Stimulated activated CD4-positive, alpha-beta T cell treated with anti-CD3 and anti-CD28 coated beads, Interleukin-2, amount 100 ng/mL, for 48 hours (primary cell): ENCODE results near the gene CSGALNACT2.
"Not testable (repeated sequence)": the region's sequence is repeated elsewhere in the genome, so short reads cannot be mapped to it uniquely, and the experiment has no call there.

Experiments used
- DNase-seq, 2 donors: peaks; one replicate each; pipeline ENCODE4 v3.0.0-alpha.2; 2020

CSGALNACT2 gene

DNA sequence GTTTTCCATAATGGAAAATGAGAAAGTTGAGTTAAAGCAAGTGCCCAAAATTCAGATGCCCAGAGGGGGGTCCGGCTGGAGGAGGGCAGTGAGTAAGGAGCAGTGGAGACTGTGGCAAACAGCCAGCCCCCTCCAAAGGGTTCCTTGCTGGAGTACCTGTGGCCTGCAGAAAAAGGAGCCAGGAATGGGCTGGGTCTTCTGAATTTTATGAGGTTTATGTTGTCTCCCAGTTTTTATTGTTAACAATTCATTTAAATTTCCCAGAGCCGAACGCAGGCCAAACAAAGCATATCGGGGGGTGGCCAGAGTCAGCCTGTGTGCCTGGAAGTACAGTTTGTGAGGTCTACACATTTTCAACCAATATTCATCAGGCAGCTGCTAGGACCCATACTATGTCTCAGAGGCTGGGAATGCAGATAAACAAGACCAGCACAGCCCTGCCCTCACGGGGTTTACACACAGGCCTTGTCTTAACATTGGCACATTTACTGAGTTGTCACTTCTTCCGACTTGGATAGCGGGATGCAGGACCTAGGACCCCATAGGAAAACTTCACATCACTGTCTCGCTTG lies 12.9 kb upstream of the CSGALNACT2 start:
- no peak for DNase-seq

DNA sequence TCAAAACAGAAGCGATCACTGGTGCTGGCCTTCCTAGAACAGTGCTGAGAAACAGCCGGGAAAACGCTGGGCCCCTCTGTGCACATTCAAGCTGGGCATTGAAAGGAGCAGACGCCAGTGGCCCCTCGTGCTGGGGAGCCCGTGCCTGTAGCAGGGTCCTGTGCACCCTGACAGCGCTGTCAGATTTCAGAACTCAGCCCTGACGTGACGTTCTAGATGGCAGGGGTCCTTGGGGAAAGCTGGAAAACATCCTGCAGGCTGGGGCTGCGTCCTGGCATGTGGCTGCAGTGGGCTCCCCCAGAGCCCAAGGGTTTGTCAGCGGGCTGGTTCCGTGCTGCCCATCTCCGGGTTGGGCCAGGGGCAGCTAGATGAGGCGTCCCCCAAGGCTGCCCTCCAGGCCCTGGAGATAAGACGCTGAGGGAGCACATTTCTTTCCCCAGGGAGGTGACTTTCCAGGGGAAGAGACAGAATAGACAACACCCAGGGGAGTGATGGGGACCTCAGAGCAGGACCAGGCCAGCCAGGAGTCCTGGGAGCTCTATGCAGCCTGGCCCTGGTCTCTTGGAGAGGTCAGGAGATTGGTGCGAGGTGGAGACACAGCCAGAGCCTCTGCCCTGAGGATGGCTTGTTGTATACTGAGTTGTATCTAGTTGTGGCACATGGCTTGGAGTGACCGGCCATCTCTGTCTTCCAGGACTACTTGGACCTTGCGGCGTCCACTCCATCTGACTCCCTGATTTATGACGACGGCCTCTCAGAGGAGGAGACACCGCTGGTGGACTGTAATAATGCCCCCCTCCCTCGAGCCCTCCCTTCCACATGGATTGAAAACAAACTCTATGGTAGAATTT lies 12.1 kb upstream of the CSGALNACT2 start:
- no peak for DNase-seq

DNA sequence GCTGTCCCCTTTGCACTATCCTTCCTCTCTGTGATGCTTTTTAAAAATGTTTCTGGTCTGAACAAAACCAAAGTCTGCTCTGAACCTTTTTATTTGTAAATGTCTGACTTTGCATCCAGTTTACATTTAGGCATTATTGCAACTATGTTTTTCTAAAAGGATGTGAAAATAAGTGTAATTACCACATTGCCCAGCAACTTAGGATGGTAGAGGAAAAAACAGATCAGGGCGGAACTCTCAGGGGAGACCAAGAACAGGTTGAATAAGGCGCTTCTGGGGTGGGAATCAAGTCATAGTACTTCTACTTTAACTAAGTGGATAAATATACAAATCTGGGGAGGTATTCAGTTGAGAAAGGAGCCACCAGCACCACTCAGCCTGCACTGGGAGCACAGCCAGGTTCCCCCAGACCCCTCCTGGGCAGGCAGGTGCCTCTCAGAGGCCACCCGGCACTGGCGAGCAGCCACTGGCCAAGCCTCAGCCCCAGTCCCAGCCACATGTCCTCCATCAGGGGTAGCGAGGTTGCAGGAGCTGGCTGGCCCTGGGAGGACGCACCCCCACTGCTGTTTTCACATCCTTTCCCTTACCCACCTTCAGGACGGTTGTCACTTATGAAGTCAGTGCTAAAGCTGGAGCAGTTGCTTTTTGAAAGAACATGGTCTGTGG lies 11.4 kb upstream of the CSGALNACT2 start:
- DNase-seq = no peak

DNA sequence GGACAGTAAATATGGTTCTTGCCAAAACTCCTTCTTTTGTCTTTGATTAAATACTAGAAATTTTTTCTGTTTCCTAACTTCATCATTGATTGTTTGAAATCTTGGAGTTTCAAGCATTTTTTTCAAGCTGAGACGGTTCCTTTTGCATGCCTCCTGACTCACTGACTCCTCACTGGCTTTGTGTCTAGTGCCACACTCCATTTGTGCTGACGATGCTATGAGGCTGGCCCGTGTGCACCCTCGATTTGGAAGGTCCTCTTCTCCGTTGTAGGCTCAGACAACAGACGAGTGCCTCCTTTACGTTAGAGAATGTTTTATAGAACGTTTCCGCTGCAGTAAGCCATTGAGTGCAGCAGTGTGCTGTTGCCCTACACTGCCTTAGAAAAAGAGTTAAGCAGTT lies 10.8 kb upstream of the CSGALNACT2 start:
- no peak for DNase-seq

DNA sequence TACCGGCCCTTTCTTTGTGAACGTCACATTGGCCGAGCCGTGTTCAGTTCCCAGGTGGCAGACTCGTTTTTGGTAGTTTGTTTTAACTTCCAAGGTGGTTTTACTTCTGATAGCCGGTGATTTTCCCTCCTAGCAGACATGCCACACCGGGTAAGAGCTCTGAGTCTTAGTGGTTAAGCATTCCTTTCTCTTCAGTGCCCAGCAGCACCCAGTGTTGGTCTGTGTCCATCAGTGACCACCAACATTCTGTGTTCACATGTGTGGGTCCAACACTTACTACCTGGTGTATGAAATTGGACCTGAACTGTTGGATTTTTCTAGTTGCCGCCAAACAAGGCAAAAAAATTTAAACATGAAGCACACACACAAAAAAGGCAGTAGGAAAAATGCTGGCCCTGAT lies 9.9 kb upstream of the CSGALNACT2 start:
- DNase-seq = no peak

DNA sequence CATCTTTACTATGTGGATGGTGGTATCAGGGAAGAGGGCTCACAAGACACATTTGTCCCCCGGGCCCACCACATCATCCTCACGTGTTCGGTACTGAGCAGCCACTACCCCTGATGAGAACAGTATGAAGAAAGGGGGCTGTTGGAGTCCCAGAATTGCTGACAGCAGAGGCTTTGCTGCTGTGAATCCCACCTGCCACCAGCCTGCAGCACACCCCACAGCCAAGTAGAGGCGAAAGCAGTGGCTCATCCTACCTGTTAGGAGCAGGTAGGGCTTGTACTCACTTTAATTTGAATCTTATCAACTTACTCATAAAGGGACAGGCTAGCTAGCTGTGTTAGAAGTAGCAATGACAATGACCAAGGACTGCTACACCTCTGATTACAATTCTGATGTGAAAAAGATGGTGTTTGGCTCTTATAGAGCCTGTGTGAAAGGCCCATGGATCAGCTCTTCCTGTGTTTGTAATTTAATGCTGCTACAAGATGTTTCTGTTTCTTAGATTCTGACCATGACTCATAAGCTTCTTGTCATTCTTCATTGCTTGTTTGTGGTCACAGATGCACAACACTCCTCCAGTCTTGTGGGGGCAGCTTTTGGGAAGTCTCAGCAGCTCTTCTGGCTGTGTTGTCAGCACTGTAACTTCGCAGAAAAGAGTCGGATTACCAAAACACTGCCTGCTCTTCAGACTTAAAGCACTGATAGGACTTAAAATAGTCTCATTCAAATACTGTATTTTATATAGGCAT lies 9.1 kb upstream of the CSGALNACT2 start:
- no peak for DNase-seq

DNA sequence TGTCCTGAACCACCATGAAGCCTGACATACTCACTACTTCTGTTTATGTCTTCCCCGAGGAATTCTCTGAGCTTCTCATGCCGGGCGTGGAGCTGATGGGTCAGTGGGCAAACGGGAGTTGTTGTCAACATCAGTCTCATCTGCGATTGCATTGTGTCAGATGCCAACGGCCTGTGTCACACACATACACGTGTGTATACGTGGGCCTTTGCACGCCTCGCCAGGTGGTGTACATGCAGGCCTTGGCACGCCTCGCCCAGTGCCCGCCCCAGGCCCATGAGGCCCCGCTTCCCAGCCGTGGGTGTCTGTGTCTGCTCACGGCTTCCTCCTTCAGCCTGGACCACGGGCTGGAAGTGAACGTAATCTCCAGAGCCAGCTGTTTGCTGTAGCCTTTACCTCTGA lies 7.5 kb upstream of the CSGALNACT2 start:
- no peak for DNase-seq

DNA sequence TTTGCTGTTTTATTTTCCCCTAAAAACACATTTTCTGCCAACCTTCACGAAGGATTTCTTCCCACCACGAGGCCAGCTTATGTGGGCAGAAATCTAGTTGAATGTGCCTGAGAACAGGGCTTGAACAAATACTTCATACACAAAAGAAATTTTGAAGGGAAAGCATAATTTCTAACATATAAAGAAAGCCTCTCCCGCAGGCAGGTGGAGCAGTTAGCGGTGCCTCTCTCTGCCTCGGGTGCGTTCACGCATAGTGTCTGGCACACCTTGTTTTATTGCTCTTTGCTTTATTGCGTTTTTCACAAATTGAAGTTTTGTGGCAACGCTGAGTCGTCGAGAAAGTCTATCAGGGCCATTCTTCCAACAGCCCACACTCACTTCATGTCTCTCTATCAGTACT lies 7.0 kb upstream of the CSGALNACT2 start:
- DNase-seq = no peak

DNA sequence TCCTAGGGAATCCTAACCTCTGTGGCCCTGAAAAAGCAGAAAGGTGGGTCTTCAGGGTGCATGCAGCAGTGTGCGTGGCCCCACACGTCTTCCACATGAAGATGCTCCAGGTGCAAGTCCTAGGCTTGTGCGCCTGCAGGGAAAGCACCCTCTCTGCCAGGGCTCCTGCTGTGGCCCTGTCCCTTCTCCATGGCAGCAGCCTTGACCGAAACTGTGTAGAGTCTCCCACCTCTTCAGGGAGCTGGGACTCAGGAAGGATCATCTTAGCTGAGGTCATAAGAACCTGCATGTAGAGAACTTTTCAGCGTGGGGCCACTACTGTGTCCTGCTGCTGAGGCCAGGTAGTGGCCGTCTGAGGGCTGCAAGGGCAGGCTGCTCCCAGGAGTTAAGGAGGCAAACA lies 6.3 kb upstream of the CSGALNACT2 start:
- DNase-seq = no peak

DNA sequence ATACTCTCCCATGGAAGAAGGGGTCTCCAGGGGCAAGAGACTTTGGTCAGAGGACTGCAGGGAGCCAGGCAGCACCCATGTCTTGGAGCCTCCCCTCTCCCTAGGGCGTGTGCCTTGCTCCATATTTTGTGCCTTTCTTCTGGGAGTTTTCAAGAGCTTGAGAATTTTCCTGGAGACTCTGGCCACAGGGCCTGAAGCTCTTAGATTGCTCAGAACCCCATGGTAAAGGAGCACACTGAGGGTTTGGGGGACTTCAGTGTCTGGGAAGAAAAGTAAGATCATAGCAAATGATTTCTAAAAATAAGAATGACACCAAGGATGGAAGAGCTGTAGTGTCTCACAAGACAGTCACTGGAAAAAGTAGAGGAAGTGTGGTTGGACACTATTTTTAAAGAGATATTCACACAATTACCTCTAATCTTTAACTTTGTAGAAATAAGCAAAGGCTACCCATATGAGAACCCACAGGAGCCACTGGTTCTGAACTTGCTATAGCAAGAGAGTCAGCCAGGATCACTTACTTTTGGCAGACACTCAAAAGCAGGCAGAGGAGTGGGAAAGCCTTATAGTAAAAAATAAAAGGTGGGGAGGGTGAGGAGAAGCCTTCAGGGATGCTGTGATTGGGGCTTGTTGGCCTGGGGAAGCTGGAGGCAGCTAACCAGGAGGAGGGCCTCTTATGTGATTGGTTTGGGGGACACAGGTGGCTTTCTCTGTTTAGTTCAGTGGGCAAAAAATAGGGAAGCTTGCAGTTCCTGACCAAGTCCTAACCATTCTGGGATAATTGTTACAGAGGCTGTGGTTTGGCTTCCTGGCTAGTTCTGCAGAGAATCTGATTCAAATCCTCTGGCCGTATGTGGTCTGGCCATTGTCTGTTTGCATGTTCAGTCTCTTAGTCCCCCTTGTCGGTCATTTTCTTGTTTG lies 5.1 kb upstream of the CSGALNACT2 start:
- DNase-seq = no peak

DNA sequence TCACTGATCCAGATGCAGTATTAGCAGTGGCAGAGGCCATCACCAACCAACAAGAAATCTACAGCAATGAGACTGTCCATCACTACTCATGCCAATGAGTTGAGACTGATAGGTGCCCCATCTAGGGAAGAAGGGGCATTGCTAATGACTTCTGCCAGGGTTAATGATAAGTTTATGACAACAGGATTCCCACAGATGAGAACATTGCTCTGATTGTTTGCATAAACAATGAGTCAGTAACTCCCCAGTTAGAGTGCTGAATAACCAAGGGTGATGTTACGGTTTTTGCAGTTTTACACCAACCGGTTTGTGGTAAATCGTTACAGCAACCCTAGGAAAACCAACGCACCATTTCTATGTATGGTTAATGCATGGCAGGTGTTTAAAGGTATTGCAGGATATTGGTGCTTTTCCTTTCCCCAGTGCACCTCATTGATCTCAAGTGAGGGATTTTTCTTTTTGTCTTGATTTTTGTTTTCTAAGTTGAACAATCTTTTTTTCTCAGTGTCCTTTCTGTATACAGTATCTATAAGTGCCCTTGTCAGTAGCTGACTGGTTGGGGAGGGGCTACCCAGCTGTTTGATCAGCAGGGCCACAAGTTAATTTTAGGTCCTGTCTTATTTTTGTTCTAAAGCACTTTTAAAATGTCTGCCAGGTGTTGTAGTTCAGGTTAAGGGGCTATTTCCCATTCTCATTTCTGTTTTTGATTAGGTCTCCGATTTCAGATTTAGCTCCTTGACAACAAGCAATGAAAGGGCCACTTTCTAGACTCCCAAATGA lies 3.9 kb upstream of the CSGALNACT2 start:
- no peak for DNase-seq

DNA sequence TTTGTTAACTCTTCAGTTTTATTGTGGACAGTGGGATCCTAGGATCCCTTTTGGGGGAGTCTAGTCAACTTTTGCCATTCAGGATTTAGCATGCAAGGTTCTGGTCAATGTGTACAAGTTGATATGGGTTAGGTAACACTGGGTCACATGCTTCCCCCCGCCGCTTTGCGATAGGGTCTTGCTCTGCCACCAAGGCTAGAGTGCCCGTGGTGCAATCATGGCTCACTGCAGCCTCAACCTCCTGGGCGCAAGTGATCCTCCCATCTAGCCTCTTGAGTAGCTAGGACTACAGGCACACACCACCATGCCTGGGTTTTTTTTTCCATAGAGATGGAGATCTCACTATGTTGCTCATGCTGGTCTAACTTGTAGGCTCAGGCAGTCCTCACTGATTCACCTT lies 3.2 kb upstream of the CSGALNACT2 start:
- no peak for DNase-seq

DNA sequence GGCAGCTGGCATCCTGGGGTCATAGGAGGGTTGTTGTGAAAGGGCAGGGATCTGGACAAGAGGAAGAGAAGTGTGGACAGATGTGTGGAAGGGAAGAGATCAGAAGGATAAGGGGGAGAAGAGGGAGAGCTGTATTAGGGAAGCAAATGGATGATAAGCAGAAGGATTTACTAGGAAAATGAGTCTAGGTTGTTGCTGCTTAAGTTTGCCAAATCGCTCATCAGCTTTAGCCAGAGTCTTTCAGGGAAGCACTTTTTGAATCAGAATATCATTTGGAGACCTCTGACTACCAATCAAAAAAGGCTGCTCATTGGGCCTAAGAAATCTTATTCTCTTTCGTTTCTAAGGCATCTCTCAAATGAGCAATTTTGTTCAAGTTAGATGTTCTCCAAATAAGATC lies 2.6 kb upstream of the CSGALNACT2 start:
- no peak for DNase-seq

DNA sequence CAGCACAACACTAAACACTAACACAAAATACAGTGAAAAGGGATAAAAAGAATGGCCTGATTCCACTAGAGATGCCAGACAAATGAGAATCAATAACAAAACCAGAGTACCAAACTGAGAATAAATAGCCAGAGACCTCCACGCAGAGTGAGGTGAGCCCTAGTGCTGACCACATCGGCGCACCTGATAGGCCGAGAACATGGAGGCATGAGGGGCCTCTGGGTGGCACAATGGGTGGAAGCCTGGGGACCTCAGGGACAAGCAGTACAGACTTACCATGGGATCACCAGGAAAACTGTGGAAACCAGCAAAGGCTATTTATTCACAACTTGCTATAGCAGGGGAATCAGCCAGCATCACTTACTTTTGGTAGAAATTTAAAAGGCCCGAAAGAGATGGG lies 1.8 kb upstream of the CSGALNACT2 start:
- no peak for DNase-seq

DNA sequence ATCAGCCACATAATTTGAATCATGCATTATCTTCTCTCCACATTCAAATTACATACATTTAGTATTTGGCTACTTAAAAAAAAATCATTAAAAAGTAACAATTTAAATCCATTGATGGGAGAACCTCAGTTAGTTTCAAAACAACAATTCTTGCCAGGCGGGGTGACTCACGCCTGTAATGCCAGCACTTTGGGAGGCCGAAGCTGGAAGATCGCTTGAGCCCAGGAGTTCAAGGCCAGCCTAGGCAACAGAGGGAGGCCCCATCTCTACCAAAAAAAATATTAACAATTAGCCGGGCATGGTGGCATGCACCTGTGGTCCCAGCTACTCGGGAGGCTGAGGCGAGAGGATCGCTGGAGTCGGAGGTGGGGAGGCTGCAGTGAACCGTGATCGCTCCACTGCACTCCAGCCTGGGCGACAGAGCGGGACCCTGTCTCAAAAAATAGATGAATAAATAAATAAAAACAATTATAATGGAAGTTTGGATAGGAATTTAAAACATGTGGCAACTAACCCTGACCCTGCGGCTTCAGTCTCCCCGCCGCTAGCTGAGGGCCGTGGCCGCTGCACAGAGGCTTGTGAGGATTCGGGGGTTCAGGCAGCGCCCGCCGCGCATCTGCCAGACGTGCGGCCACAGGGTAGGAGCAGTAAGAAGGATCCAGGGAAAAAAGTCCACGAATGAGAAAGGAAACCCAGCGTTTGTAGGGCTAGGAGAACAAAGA lies 1.1 kb upstream of the CSGALNACT2 start:
- no peak for DNase-seq

DNA sequence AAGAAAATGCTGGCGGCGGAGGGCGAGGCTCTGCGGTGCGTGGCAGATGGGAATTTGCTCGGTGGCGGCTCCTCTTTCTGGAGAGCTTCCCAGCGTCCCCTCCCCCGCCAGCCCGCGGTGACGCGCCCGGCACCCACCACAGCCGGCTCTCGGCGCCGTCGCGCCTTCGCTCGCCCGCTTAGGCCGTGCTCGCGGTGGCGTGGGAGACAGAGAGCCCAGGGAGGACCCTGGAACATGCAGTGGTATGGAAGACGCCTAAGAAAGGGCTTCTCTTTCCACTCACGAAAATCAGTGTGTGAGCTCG lies 576 bp upstream of the CSGALNACT2 start:
- peak in 1 of 2 donors; percentile 23 for DNase-seq

DNA sequence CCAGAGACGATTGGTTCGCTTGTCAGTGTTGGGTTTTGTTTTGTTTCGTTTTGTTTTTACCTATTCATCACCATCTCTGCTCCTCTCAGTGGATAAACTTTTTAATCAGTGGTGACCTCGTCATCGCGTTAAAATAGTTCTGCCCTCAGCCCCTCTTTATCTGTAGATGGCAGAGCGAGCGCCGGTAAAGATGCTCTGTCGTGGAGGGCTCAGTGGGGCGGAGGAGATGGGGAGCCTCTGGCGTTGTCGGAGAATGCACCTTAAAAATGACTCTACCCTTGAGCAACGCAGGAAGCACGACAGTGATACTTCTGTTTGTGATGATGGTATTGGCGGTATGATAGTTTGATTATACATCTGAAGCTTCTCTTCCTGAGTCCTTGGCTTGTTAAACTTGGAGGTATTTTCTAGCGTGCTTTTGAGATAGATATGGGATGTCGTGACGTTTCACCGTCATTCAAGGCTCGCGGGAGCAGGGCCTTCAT lies 554 bp downstream of the CSGALNACT2 start:
- peak; percentile 41 to 56 for DNase-seq

DNA sequence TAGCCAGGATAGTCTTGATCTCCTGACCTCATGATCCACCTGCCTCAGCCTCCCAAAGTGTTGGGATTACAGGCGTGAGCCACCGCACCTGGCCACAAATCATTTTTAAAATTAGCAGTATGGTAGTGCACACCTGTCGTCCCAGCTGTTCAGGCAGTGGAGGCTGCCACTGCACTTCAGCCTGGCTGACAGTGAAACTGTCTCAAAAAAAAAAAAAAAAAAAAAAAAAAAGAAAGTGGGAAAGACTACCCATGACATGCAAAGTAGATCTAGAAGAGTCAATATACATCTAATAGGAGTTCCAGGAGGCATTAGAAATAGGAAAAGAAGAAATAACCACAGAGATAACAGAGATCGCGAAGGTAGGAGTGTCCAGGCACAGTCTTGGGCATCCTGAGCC lies 3.2 kb downstream of the CSGALNACT2 start:
- no peak for DNase-seq

DNA sequence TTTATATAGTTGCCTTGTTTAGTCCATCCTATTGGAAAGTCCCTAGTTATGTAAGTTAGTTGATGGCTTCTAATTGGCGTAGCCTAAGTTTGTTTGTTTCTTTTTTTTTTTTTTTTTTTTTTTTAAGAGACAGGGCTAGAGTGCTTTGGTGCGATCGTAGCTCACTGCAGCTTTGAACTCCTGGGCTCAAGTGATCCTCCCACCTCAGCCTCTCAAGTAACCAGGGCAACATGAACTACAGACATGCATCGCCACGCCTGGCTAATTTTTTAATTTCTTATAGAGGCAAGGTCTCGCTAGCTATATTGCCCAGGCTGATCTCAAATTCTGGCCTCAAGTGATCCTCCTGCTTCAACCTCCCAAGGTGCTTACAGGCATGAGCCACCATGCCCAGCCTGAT lies 7.1 kb downstream of the CSGALNACT2 start:
- DNase-seq = no peak

DNA sequence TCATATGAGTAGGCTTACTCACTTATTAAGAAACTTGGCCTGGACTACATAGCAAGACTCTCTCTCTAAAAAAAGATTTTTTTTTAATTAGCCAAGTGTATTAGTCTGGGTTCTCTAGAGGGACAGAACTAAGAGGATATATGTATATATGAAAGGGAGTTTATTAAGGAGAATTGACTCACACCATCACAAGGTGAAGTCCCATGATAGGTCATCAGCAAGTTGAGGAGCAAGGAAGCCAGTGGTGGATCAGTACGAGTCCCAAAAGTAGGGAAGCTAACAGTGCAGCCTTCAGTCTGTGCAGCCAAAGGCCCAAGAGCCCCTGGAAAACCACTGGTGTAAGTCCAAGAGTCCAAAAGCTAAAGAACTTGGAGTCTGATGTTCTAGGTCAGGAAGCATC lies 7.7 kb downstream of the CSGALNACT2 start:
- not testable (repeated sequence) for DNase-seq

DNA sequence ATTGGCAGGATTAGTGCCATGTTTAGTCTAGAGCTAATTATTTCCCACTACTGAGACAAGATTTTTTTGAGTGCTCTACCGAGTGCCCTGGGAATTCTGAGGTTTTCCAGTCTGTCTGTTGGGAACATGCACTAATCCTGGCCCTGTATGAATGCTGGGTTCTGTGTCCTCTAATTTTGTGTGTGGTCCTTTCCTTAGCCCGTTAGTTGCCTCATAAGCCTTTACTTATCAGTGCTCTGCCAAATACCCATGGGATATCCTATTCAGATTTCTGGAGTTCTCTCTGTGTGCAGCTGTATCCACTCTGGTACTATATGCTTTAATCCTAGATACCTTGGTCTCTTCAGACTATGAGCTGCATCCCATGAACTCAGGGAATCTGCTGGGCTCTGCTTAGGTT lies 13.1 kb downstream of the CSGALNACT2 start:
- no peak for DNase-seq
